Adipocyte (in vitro differentiated cells): ENCODE data around the gene ANKFN1.

Source experiments
- DNase-seq: peaks from one replicate; pipeline ENCODE4 v3.0.0-alpha.2; 2015; ENCODE audit warnings: low read depth
- H3K27me3 ChIP-seq: replicated peaks from 2 replicates; pipeline ENCODE4 v1.7.0; 2013; ENCODE audit warnings: mild to moderate bottlenecking, low read length, moderate library complexity; ENCODE audit not compliant: control insufficient read depth, insufficient read depth
- H3K36me3 ChIP-seq: 2 replicates; pipeline ENCODE4 v1.7.0; 2013; ENCODE audit warnings: low read length, mild to moderate bottlenecking, moderate library complexity; ENCODE audit not compliant: control insufficient read depth, insufficient read depth, severe bottlenecking
- H3K4me1 ChIP-seq: 2 replicates; pipeline ENCODE4 v1.7.0; 2013; ENCODE audit warnings: mild to moderate bottlenecking, low read length, moderate library complexity; ENCODE audit not compliant: control insufficient read depth, insufficient read depth
- H3K4me3 ChIP-seq: 2 replicates; pipeline ENCODE4 v1.7.0; 2013; ENCODE audit warnings: mild to moderate bottlenecking, low read length, moderate library complexity
- H3K9ac ChIP-seq: 2 replicates; pipeline ENCODE4 v1.7.0; 2013; ENCODE audit warnings: mild to moderate bottlenecking, low read length, moderate library complexity
- H3K9me3 ChIP-seq: 2 replicates; pipeline ENCODE4 v1.7.0; 2013; ENCODE audit warnings: mild to moderate bottlenecking, low read length, moderate library complexity; ENCODE audit not compliant: control insufficient read depth

ANKFN1 gene

DNA sequence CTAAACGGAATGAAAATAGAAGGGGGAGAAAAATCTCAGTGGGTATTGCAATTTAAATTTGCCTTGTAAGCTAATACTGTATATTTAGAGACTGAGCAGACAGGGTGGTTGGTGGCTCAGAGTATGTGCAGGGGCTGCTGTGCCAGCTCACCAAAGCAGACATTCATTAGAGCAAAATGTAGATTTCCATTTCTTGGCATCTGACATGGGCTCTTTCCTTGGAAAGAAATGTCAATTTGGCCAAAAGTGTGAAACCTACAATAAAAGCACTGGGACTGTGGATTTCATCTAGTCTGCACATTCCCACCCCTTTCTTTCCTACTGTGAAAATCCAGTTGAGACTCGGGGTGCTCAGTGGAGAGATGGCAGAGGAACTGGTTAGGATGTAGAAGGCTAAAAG is 295.1 kb downstream of the ANKFN1 start:
- Histone ChIP-seq H3K4me1 (no peaks in the 10 kb centered on the region), H3K4me3 (no peak overlapping the region), H3K27me3 (no peaks in the 10 kb centered on the region), H3K9ac (no peak overlapping the region), H3K36me3 (no peaks in the 10 kb centered on the region), H3K9me3 (no peaks in the 10 kb centered on the region)
- no peak for DNase-seq

DNA sequence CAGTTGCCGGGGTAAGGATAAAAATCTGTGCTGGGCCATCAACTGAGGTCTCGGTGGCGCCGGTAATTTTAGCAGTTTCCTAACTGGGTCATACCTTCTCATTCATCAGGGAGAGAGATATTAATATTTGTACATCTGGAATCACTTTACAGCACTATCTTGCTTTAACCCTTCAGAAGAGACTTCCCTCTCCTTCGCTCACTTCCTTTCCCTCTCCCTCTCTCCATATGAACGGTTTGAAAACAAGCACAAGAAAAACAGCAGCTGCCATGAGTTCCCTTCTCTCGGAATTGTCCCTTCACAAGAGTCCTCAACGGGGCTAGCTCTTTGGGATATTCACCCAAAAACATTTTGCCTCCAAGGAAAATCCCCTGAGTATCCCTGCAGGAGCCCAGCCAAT is 295.9 kb downstream of the ANKFN1 start:
- Histone ChIP-seq H3K36me3 (no peaks in the 10 kb centered on the region), H3K9me3 (no peaks in the 10 kb centered on the region), H3K4me1 (no peaks in the 10 kb centered on the region), H3K4me3 (no peak overlapping the region), H3K27me3 (no peaks in the 10 kb centered on the region), H3K9ac (no peak overlapping the region)
- no peak for DNase-seq

GRCh38 chr17:56451629-56452028 is 298.4 kb downstream of the ANKFN1 start:
- Histone ChIP-seq H3K9me3 (no peaks in the 10 kb centered on the region), H3K27me3 (no peaks in the 10 kb centered on the region), H3K9ac (no peak overlapping the region), H3K36me3 (no peaks in the 10 kb centered on the region), H3K4me1 (no peaks in the 10 kb centered on the region), H3K4me3 (no peak overlapping the region)
- no peak for DNase-seq

DNA sequence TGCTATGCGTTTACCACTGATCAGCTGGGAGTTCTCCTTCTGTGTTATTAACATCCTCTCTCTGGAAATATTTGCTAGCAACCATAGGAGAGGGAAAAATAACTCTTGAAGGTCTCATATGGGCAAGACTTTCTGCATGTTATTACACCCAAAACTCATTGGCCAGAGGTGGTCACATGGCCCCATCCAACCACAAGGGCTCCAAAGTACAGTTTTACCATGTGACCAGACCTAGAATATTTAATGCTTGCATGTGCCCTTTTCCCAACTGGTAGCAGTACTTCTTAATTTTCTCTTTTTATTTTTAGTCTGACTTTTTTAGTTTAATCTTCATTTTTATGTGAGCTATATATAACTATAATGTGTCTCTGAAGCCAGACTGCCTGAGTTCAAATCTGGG is 299.2 kb downstream of the ANKFN1 start:
- Histone ChIP-seq H3K27me3 (no peaks in the 10 kb centered on the region), H3K36me3 (no peaks in the 10 kb centered on the region), H3K4me3 (no peak overlapping the region), H3K9me3 (no peaks in the 10 kb centered on the region), H3K9ac (no peak overlapping the region), H3K4me1 (no peaks in the 10 kb centered on the region)
- DNase-seq, result no peak

GRCh38 chr17:56457501-56457900 is 304.2 kb downstream of the ANKFN1 start:
- no peaks in the 10 kb centered on the region for H3K27me3 ChIP-seq
- no peaks in the 10 kb centered on the region for H3K36me3 ChIP-seq
- H3K4me3 ChIP-seq, result no peak overlapping the region
- H3K4me1 ChIP-seq, result no peaks in the 10 kb centered on the region
- no peak for DNase-seq
- H3K9ac ChIP-seq, result no peak overlapping the region
- no peaks in the 10 kb centered on the region for H3K9me3 ChIP-seq

DNA sequence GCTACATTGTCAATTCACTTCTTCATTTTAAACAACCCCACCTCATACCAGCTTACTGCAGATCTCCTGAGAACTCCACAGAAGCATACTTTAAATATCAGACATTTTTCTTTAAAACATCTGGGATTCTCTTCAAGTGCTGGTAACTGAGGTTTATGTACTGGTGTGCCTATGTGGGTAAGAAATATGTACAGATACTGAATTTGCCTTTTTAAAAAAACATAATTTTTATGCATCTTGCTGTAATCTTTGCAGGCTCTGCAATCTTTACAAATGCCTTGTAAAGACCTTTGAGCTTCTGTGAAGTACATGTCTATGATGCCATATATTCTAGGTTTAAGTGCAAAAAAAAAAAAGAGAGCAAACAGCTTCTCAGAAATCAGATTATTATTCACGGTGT is 312.6 kb downstream of the ANKFN1 start:
- H3K4me1 ChIP-seq, result no peaks in the 10 kb centered on the region
- no peaks in the 10 kb centered on the region for H3K27me3 ChIP-seq
- H3K9me3 ChIP-seq, result peaks cover 2% of the 10 kb centered on the region
- H3K9ac ChIP-seq, result no peak overlapping the region
- H3K4me3 ChIP-seq, result no peak overlapping the region
- peak; percentile 7 for DNase-seq
- no peaks in the 10 kb centered on the region for H3K36me3 ChIP-seq

- Histone ChIP-seq H3K4me1 (no peaks in the 10 kb centered on the region), H3K9ac (no peak overlapping the region), H3K9me3 (peaks cover 10% of the 10 kb centered on the region), H3K4me3 (no peak overlapping the region), H3K36me3 (no peaks in the 10 kb centered on the region), H3K27me3 (no peaks in the 10 kb centered on the region)
- DNase-seq, result no peak
Observed at GRCh38 chr17:56468840-56469239, 315.6 kb downstream of the ANKFN1 start.

- no peaks in the 10 kb centered on the region for H3K27me3 ChIP-seq
- H3K9me3 ChIP-seq, result peaks cover 10% of the 10 kb centered on the region
- no peaks in the 10 kb centered on the region for H3K4me1 ChIP-seq
- H3K9ac ChIP-seq, result no peak overlapping the region
- DNase-seq, result no peak
- H3K4me3 ChIP-seq, result no peak overlapping the region
- no peaks in the 10 kb centered on the region for H3K36me3 ChIP-seq
Observed at GRCh38 chr17:56471696-56472095, 318.4 kb downstream of the ANKFN1 start.

DNA sequence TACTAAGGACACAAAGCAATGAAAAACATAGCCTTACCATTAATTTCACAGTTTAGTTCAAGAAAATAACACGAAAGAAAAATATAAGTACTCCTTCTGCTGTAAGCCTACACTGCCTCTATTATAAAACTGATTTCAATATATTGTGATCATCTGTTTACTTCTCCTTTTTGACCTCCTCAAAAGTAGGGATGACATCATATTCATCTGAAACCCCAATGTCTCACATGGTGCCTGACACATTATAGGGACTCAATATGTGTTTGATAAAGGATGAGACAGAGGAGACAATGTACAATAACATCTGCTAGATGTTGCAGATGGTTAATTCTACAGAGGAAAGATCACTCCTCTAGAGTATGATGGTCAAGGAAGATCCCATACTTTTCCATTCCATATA is 321.8 kb downstream of the ANKFN1 start:
- no peaks in the 10 kb centered on the region for H3K27me3 ChIP-seq
- H3K9ac ChIP-seq, result no peak overlapping the region
- H3K4me1 ChIP-seq, result peaks cover 2% of the 10 kb centered on the region
- peaks cover 10% of the 10 kb centered on the region for H3K9me3 ChIP-seq
- H3K4me3 ChIP-seq, result no peak overlapping the region
- no peak for DNase-seq
- no peaks in the 10 kb centered on the region for H3K36me3 ChIP-seq

DNA sequence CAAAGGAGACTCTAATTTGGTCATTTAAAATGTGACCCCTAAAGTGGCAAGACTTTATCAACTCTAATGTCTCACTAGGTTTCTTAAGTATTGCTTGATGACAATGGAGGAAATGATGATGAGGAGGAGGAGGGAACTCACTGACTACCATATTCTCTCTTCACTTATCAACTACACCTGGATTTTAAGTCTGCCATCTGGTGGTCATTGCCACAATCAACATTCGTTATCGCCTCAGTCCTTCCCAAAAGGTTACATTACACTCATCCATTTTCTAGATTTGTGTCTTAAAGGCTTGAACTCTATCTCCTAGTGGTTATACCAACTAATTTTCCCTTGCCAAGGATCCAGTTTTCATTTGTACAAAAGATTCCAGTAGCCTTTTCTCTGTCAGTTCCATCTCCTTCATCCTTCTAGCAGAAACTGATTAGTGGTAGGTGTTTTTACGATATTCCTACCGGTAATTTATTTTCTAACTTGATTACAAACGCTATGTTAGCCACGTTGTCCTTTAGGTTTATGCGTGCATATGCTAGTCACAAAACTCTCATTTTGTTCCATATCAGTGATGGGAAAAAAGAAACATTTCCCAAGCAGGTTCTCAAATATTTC is 325.7 kb downstream of the ANKFN1 start:
- Histone ChIP-seq H3K9ac (no peak overlapping the region), H3K4me3 (no peak overlapping the region), H3K27me3 (no peaks in the 10 kb centered on the region), H3K4me1 (peaks cover 2% of the 10 kb centered on the region), H3K36me3 (no peaks in the 10 kb centered on the region), H3K9me3 (no peaks in the 10 kb centered on the region)
- DNase-seq, result peak; percentile 45

- no peaks in the 10 kb centered on the region for H3K27me3 ChIP-seq
- DNase-seq, result peak; percentile 10
- no peaks in the 10 kb centered on the region for H3K36me3 ChIP-seq
- peaks cover 2% of the 10 kb centered on the region for H3K4me1 ChIP-seq
- no peaks in the 10 kb centered on the region for H3K9me3 ChIP-seq
- H3K9ac ChIP-seq, result no peak overlapping the region
- H3K4me3 ChIP-seq, result no peak overlapping the region
Observed at GRCh38 chr17:56480501-56480900, 327.2 kb downstream of the ANKFN1 start.

DNA sequence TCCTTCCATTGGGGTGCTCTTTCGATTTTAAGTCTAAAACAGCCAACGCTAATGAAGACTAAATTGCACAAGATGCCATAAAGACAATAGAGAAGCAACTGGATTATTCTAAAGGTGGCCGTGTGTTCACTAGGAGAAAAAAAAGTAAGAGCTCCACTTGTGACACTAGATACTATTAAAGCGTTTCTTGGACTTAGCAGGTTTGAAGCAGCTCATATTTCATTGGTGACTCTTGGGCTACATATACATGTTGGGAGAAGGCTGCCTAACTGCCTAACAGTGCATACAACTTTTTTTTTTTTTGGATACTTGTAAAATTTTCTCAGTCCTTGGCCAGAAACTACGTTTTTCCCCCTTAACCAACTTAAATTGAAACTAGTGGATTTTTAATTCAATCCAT is 328.4 kb downstream of the ANKFN1 start:
- H3K36me3 ChIP-seq, result no peaks in the 10 kb centered on the region
- no peak overlapping the region for H3K4me3 ChIP-seq
- H3K27me3 ChIP-seq, result no peaks in the 10 kb centered on the region
- H3K9ac ChIP-seq, result no peak overlapping the region
- H3K4me1 ChIP-seq, result peaks cover 2% of the 10 kb centered on the region
- no peaks in the 10 kb centered on the region for H3K9me3 ChIP-seq
- no peak for DNase-seq
